Mesenteric fat pad (tissue), 1 donor: ENCODE measurements around the gene LHX4. TPM values are rescaled to one million over a fixed set of nuclear protein-coding genes. Genes with fewer than 3 reads are reported as not detected.

Experiments
- DNase-seq: peaks from one replicate; pipeline ENCODE4 v3.0.0-alpha.2; 2020; ENCODE audit warnings: low spot score
- long read RNA-seq: library from polyadenylated mRNA; unstranded; transcript quantifications from one replicate; pipeline ENCODE4 v2.0.0, GENCODE V29; 2020
- total RNA-seq: library from RNA; stranded (reverse); fragmentation: NEBNext Ultra II Directional; extraction: Animal tissue kit (Norgen Biotek cat#: 25700); gene quantifications from one replicate; pipeline ENCODE4 v1.2.1, GENCODE V29; 2021
- donor health status: DM: yes; HTN: yes; CAD: no.

Gene LHX4
- 0.06 TPM for total RNA-seq
- long read RNA-seq: 0 reads

- DNase-seq: no peak
Measured at GRCh38 chr1:180229483-180230415, at the start of gene LHX4. LHX4 (plus strand) TSS chr1:180230264; CDS start chr1:180230530, 266 bp downstream.

GRCh38 chr1:180181048-180181447 is 49.0 kb upstream of the LHX4 start:
- peak; percentile 37 for DNase-seq

DNA sequence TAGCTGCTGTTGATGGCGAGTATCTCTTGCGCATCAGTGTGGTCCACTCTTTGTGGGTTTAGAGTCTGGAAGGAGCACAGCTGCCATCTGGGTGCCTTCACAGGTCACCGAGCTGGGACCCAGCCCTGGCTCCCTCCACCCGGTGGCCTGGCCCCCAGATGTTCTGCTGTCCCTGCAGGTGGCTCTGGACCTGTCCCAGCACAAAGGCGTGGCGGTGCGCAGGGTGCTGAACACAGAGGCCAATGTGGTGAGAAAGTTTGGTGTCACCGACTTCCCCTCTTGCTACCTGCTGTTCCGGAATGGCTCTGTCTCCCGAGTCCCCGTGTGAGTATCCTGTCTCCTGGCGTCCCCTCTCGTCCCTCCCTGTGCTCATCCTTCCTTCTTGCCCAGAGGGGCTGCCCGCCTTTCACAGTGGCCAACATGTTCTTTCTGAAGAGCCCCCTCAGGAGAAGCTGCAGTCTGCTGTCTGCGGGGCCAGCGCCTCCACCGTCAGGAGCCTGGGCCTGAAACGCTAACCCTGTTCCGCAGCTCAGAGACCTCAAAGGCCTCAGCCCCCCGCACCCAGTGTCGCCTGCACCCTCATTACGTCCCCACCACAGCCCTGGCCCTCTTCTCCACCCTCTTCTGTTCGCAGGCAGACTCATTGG is 47.9 kb upstream of the LHX4 start:
- peak; percentile 84 for DNase-seq

GRCh38 chr1:180182643-180183311 is 47.3 kb upstream of the LHX4 start:
- DNase-seq: no peak

DNA sequence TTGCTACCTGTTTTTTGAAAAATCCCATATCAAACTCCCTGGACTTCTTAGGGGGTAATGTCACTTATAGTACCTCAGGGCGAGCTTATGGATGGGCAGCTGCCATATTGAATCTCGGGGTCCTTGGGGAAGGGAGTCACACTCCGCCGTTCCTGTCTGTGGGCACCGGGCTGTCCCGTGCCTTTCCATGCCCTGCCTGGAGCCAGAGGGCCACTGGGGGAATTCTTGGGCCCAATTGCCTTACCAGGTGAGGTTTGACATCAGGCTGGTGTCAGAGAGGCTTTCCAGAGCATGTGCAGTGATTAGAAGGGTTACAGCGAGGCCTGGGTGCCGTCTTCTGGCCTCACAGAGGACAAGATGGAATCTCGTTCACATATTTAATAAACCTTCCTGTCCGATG is 46.6 kb upstream of the LHX4 start:
- no peak for DNase-seq

DNA sequence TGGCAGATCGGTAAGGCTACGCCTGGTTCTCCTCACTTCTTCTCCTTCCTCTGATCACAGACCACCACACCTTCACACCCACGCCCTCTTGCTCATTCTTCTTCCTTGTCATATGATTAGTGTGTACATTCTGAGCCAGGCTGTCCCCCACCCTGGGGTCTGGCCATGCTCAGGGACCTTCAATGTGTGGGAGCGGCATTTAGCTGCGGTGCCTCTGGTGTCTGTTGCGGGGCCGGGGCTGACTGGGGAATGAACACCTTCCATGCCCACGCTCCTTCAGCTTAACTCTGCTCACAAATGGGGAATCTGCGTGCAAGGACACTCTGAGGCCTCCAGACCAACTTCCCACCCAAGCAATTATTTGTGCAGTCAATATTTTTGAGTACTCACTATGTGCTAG is 46.0 kb upstream of the LHX4 start:
- DNase-seq: no peak

- DNase-seq: no peak
Measured at GRCh38 chr1:180185281-180185680, 44.8 kb upstream of the LHX4 start.

DNA sequence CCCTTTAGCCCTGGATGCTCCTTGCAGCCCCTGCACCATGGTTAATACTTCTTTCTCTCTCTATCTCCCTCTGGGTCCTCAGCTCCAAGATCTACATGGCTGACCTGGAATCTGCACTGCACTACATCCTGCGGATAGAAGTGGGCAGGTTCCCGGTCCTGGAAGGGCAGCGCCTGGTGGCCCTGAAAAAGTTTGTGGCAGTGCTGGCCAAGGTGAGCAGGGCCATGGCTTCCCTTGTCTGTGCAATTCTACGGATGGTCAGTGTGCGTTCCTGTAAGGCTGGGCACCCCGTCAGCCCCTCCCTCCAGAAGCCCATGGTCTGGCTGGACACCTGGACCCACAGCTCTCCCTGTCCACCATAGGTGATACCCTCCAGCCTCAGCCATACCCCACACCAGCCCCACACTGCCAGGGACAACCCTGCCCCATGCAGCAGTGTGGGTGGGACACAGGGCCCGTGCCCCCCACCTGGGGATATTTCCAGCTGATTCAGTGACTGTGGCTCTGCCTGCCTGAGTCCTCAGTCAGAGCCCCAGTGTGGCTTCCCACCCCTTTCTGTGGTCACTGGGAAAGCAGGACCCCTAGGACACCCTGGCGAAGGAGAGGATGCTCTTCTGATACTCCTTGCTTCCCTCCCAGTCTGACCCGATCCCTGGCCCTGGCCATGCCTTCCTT is 44.0 kb upstream of the LHX4 start:
- DNase-seq: no peak

DNA sequence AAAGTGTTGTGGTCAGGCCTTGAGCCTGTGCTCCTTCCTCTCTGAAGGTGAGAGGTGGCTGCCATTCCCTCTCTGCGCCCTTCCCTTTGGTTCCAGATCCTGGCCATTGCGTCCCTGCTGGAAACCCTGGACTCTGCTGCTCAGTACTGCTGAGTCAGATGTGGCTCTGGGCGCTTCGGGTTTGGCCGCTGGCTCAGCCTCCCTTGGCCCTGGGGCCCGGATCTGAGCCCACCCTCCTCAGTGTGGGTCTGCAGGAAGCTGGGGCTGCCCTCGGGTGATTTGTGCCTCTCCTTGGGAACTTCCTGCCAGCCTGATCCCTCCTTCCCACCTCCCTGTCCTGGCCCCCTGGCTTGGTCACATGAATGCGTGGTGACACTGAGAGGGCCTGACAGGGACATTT is 43.2 kb upstream of the LHX4 start:
- DNase-seq: no peak

- no peak for DNase-seq
Measured at GRCh38 chr1:180187626-180188025, 42.4 kb upstream of the LHX4 start.

- DNase-seq: no peak
Measured at GRCh38 chr1:180188091-180188506, 42.0 kb upstream of the LHX4 start.

DNA sequence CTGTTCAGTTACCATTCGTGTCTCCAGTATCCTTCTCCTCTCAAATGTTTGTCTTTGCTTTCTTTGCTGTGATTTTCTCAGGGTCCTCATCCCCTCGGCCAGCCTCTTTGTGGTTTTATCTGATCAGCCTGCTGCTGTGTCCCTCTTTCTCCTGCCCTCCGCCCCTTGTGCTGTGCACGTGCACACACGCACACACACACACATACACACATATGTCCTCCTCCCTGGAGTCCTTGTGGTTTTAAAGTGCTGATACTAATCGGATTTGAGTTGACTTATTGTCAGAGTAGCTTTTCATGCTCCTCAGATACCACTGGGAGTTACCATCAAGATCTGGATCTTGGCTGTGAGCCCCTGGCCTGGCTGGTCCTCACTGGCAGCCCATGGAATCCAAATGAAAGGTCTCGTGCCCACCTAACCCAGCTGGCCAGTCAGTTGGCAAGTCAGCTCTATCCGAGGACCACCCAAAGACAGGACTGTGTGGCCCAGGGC is 41.3 kb upstream of the LHX4 start:
- DNase-seq: no peak

DNA sequence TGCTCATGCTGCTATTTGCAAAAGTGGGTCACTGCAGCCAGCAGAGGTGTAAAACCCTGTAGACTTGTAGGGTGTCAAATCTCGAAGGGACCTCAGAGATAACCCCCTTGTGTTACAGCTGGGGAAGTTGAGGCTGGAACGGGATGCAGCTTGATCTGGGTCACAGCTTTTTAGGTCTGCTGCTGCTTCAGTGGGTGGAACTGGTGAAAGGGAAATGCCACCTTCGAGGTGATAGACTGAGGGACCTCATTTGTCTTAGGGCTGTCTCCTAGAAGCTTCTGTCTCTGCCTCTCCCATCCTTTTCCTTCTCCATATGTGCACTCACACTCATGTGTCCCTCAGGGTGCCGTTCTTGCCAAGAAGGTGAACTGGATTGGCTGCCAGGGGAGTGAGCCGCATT is 40.0 kb upstream of the LHX4 start:
- DNase-seq: no peak

DNA sequence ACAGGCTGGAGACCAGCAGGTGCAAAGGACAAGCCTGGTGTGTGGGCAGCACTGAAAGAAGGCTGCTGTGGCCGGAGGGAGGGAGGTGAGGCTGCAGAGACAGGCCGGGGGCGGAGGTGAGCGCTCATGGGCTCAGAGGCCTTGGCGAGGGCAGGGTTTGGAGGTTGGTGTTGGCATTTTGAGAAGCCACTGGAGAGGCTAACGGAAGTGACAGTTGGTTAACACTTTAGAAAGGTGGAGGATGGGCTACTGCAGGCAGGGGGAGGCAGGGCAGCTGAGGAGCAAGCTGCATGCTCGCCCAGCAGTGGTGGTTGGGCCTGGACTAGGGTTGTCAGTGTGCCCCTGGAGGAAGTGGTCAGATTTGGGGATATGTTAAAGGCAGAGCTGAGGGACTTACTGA is 37.9 kb upstream of the LHX4 start:
- DNase-seq: no peak

- no peak for DNase-seq
Measured at GRCh38 chr1:180193141-180194047, 36.7 kb upstream of the LHX4 start.

DNA sequence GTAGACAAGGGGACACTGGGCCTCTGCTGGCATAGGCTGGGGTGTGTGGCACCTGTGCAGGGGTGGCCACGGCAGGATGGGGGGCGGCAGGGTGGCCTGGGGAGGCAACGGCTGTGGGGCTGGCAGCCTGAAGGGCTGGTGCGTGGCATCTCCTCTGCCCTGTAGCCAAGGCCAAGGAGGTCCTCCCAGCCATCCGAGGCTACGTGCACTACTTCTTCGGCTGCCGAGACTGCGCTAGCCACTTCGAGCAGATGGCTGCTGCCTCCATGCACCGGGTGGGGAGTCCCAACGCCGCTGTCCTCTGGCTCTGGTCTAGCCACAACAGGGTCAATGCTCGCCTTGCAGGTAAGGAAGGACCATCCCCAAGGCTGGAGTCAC is 36.0 kb upstream of the LHX4 start:
- no peak for DNase-seq

DNA sequence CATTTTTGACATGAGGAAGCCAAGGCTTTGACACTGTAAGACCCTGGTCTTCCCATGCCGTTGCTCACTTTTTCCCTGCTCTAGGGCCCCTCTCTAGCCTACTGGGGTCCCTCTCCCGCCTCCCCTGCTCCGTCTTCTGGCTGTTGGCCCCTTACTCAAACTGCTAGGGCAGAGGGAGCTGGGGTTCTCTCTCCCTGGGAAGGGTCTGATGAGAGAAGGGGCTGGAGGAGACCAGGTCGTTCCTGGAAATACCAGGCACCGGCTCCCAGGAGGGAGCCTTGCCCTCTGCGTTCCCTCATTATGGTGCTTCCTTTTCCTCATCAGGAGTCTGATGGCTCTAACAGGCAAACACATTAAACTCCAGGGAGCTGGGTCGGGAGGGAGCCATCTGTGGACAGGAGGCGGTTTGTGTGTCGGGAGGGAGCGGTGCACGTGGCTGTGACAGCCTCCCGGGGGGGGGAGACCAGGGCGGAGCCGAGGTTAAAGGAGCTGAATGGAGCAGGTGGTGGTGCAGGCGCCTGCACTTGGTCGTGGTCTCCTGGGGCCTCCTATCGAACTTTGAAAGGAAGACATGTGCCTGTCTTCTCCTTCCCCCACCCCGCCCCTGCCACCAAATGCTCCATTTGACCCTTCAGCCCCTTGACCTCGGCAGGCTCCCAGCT is 35.4 kb upstream of the LHX4 start:
- DNase-seq: no peak

- no peak for DNase-seq
Measured at GRCh38 chr1:180195401-180195800, 34.7 kb upstream of the LHX4 start.

GRCh38 chr1:180195916-180196315 is 34.1 kb upstream of the LHX4 start:
- no peak for DNase-seq
